Activated CD8-positive, alpha-beta memory T cell treated with anti-CD3 and anti-CD28 coated beads for 48 hours (primary cell): ENCODE measurements around the gene FCHO2.
"Not testable (repeated sequence)": the region's sequence is repeated elsewhere in the genome, so short reads cannot be mapped to it uniquely, and the experiment has no call there.

Source experiments
- DNase-seq, 3 experiments: peaks; one replicate each; pipeline ENCODE4 v3.0.0-alpha.2; 2020; ENCODE audit warnings: low read depth in 2 of 3, low spot score in 2 of 3

FCHO2 gene

DNA sequence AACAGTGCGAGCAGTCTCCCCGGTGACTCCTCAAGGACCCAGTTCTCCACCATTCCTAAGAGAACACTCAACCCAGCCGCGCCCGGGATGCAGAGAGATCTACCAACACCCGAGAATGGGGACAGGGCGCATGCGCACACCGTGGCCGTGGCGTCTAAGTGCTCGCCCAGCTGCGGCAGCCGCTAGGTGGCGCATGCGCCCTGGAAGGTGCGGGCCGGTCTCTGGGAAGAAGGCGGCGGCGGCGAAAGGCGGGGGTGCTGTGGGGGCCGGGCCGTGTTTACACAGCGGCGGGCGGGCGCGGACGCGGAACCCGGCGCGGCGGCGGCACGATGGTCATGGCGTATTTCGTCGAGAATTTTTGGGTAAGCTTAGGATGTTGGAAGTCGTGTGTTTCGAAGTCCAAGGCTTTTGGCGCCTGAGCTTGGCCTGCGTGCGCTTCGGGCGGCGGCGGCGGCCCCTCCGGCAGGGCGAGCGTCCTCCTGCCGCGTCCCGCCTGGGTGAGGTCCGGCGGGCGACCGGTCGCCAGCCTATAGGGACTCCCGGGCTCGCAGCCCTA is at the start of gene FCHO2:
TSS of gene FCHO2 (plus strand) at position 274 of the 556 bp plus-strand sequence. CDS start at position 330, 56 bp downstream.
- peak; percentile 85 to 98 (median 98) for DNase-seq

DNA sequence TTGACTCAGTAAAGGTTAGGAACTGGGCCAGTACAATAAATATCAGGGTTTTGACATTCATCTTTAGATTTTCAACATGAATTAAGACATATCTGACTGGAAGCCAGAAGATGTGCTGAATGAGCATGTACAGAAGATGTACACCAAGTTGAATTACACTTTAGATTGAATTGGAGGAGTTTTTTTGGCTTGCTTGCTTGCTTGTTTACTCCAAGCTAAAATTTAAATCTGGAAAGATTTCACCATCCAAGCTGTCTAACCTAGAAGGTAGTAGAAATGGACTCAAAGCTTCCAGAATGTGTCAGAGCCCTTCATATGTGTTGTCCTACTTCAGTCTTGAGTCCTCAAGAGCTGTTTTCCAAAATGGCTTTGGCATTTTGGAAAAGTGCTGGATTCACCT is 49.0 kb upstream of the FCHO2 start:
- DNase-seq = no peak

DNA sequence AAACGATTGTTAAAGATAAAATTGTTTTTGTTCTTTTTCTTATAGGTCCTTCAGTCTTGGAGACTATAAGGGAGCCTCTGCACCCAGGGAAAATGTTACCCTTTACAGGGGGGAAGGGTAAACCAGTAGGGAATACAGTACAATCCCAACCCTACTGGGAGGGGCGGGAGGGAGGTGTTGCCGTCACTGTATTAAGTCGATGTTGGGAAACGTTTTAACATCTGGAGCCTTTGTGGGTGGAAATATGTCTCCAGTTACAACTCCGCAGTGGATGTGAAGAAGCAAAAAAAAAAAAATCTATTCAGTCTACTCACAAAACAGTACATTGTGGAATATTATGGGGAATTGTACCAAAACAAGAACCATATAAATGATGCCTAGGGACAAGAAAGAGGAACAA is 47.2 kb upstream of the FCHO2 start:
- no peak for DNase-seq

- no peak for DNase-seq
These were observed 38.5 kb upstream of the FCHO2 start for GRCh38 chr5:72917371-72917776.

- DNase-seq = no peak
These were observed 34.9 kb upstream of the FCHO2 start for GRCh38 chr5:72920690-72921502.

DNA sequence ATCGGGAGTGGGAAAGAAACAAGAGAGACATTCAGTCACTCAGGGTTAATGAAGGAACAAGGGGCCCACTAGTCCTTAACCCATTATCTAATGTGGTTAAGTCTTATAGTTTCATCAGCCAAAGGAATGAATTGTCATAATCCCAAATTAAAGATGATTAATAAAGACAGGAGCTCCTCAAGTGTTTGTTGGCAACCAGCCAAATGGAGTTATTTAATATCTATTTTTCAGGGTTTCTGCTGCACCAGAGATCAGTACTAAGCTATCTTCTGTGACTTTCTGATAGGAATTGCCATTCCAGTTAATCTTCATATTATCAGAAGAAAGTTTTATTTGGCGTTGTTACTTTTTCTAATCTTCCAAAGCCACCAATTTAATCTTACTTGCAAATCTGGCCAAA is 34.0 kb upstream of the FCHO2 start:
- no peak for DNase-seq

DNA sequence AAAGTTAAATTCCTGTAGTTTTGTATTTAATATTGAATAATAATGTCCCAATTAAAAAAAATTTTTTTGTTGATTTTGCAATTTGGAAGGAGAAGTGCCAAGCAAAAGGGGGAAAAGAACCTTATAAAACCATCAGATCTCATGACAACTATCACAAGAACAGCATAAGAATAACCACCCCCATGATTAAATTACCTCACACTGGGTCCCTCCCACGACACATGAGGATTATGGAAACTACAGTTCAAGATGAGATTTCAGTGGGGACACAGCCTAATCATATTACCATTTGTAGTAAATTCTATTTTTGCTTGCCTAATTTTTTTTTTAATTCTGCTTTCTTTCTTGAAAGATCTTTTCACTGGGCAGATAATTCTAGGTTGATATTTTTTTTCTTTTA is 33.4 kb upstream of the FCHO2 start:
- DNase-seq = no peak

DNA sequence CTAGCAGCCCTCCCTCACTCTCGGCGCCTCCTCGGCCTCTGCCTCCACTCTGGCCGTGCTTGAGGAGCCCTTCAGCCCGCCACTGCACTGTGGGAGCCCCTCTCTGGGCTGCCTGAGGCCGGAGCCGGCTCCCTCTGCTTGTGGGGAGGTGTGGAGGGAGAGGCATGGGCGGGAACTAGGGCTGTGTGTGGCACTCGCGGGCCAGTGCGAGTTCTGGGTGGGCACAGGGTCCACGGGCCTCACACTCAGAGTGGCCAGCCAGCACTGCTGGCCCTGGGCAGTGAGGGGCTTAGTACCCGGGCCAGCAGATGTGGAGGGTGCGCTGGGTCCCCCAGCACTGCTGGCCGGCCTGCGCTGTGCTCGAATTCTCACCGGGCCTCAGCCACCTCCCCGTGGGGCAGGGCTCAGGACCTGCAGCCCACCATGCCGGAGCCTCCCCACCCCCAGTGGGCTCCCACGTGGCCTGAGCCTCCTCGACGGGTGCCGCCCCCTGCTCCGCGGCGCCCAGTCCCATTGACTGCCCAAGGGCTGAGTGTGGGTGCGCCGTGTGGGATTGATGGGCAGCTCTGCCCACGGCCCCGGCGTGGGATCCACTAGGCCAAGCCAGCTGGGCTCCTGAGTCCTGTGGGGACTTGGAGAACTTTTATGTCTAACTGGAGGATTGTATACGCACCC is 30.4 kb upstream of the FCHO2 start:
- DNase-seq = no peak

GRCh38 chr5:72932686-72933085 is 23.2 kb upstream of the FCHO2 start:
- not testable (repeated sequence) for DNase-seq

DNA sequence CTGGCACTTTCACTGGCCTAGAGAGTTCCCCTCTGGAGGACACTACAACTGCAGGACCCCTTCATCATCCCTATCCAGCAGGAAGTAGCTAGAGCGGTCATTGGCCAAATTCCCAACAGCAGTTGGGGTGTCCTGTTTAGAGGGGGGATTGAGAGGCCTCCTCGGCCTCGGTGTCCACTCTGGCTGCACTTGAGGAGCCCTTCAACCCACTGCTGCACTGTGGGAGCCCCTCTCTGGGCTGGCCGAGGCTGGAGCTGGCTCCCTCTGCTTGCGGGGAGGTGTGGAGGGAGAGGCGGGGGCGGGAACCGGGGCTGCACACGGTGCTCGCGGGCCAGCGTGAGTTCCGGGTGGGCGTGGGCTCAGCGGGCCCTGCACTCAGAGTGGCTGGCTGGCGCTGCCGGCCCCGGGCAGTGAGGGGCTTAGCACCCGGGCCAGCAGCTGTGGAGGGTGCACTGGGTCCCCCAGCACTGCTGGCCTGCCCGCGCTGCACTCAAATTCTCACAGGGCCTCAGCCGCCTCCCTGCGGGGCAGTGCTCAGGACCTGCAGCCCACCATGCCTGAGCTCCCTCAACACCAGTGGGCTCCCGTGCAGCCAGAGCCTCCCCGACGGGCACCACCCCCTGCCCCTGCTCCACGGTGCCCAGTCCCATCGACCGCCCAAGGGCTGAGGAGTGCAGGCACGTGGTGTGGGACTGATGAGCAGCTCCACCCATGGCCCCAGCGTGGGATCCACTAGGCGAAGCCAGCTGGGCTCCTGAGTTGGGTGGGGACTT is 20.7 kb upstream of the FCHO2 start:
- not testable (repeated sequence) for DNase-seq

GRCh38 chr5:72936893-72937292 is 18.9 kb upstream of the FCHO2 start:
- DNase-seq = no peak

- no peak for DNase-seq
These were observed 18.3 kb upstream of the FCHO2 start for GRCh38 chr5:72937517-72938061.

GRCh38 chr5:72938206-72938605 is 17.6 kb upstream of the FCHO2 start:
- DNase-seq = no peak

GRCh38 chr5:72940082-72940481 is 15.8 kb upstream of the FCHO2 start:
- no peak for DNase-seq

DNA sequence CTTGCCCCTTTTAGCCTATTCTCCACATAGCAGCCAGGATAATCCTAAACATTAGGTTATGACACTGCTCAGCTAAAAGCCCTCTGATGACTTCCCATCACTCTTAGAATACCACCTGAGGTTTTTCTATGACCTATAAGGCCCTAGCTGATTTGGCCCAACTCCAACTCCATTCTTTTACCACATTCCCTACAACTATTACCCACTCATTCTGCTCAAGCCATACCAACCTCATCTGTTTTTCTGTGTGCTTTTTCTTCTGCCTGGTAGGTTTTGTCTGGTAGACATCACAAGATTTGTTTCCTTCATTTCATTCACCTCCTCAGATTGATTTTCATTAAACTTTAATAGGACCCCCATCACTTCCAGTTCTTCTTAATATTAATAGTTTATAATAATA is 12.5 kb upstream of the FCHO2 start:
- DNase-seq = no peak

DNA sequence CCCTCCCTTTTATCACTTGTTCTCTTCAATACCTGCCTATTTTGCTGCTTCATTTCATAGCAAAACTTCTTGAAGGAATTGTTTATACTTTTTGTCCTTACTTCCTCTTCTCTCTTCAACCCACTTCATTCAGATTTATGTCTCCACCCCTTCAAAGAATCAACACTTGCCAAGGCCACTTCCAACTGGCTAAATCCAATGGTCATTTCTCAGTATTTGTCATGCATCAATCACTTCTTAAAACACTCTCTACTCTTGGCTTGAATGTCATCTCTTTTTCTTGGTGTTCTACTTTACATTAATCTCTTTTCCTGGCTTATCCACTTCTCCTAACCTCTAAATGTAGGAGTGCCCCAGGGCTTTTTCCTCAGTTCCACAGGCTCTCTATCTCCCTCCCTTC is 8.3 kb upstream of the FCHO2 start:
- no peak for DNase-seq

DNA sequence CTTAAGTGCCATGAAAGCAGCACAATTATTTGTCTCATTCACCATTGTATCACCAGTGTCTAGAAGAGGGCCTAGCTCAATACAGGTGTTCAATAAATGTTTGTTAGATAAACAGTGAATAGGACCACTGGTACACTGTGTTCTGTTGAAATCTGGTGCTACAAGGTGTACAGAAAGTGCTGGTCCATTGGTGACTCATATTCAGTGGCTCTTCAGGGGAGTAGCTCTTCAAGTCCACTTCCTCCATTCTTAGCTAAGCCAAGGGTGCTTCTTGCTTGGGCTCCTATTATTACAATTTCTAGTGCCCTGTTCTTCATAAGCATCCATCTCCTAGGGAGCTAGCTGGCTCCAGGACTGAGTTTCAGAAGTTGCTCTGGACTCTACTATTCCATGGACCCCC is 6.4 kb upstream of the FCHO2 start:
- no peak for DNase-seq

DNA sequence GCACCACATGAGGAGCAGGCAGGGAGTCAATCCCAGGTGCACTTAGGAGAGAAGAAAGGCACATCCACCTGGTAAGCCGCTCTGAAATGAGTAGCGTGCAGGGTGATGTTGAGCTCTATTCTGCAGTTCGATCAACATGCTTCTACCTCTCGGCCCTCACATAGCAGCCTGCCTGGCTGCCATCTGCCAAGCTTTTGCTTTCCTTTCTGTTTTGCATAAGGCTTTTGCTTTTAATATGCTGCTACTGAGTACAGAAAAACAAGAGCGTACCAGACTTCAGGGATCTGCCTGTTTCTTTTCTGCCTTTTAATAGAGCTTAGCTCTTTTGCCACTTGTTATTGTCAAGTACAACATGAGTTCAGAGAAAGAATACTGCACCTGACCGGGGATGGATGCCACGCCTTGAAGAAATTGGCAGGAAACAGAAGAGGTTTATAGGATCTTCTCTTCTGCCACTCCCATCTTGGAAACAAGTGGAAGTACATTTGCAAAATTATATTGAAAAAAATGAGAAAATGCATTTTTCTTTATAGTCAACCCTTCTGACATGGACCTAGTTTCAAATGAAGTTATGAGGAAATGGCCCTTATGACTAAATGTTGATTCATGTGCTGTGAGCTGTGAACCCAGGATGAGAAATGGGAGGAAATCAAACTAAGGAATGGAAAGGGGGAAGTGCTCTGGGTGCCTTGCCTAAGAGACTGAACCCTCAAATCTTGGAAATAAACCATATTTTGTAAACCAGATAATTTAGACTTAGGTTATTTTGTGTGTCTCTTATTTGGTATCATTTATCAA is 4.0 kb upstream of the FCHO2 start:
- DNase-seq = no peak

GRCh38 chr5:72954389-72954788 is 1.5 kb upstream of the FCHO2 start:
- DNase-seq = no peak

- DNase-seq = no peak
These were observed 586 bp upstream of the FCHO2 start for GRCh38 chr5:72955143-72955767.
